ENCODE data around the gene IGSF23. TPM values are rescaled to one million over a fixed set of nuclear protein-coding genes. Genes with fewer than 3 reads are reported as not detected.

IGSF23 gene
- total and polyA plus RNA-seq, 2 of the 13 experiments (the other 11 are each of a cell fraction or from before 2014, with no cell fraction given) = 2.3 to 8.8 TPM

DNA sequence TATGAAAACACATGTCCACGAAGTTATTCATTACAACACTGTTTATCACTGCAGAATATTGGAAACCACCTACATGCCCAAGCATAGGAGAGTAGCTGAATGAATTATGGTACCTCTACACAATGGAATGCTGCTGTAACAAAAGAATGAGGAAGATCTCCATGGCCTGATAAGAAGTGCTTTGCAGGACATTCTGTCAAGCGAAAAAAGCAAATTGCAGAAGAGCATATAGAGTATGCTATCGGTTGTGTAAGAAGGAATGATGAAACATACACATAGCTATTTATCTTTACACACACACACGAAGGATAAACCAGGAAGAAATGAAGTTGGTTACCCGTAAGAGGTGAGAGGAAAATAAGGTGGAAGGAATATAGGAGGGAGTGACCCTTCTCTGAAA is 46.4 kb upstream of the IGSF23 start:
- no peak for TF ChIP-seq ZNF792 (CRISPR knock-in tag; IDR thresholded peaks at IDR 0.05)
- TF ChIP-seq ZNF577 (CRISPR knock-in tag; IDR thresholded peaks at IDR 0.05; ENCODE audit: borderline replicate concordance, low read depth) = no peak
- TF ChIP-seq ZNF446 (CRISPR knock-in tag; IDR thresholded peaks at IDR 0.05) = no peak
- no peak for TF ChIP-seq LCORL (IDR thresholded peaks at IDR 0.05)
- TF ChIP-seq LCORL (CRISPR knock-in tag; IDR thresholded peaks at IDR 0.05) = no peak
- peak; percentile 30; the same call in 1 of the 2 replicates for TF ChIP-seq CEBPB (IDR thresholded peaks at IDR 0.05; ENCODE audit: borderline replicate concordance, low read depth, low read length)
- 0 out of 2 replicates have a peak, but pooled peaks have one; percentile 17 for TF ChIP-seq GATAD2A (CRISPR knock-in tag; IDR thresholded peaks at IDR 0.05)
- TF ChIP-seq AGO1 (IDR thresholded peaks at IDR 0.05; ENCODE audit: low read depth, low read length, poor library complexity, severe bottlenecking) = no peak
- TF ChIP-seq MTA1 (CRISPR knock-in tag; IDR thresholded peaks at IDR 0.05; ENCODE audit: borderline replicate concordance) = no peak
- TF ChIP-seq, protein P1, sequence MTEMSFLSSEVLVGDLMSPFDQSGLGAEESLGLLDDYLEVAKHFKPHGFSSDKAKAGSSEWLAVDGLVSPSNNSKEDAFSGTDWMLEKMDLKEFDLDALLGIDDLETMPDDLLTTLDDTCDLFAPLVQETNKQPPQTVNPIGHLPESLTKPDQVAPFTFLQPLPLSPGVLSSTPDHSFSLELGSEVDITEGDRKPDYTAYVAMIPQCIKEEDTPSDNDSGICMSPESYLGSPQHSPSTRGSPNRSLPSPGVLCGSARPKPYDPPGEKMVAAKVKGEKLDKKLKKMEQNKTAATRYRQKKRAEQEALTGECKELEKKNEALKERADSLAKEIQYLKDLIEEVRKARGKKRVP (CRISPR knock-in tag; IDR thresholded peaks at IDR 0.05) = peak in 1 of 2 experiments; percentile 36; a peak in 1 of 4 replicates
- no peak for TF ChIP-seq SOX5 (CRISPR knock-in tag; IDR thresholded peaks at IDR 0.05; ENCODE audit: borderline replicate concordance)
- peak; percentile 93 for TF ChIP-seq ZNF12 (CRISPR knock-in tag; IDR thresholded peaks at IDR 0.05)
- Histone ChIP-seq H3K36me3 (replicated peaks in 1 of 2; ENCODE audit: control insufficient read depth in 1 of 2, insufficient read depth in 2 of 2, low read length in 2 of 2) (no peaks in the 10 kb centered on the region), H3K79me2 (ENCODE audit: insufficient read depth, low read length) (no peaks in the 10 kb centered on the region), H3K9ac (ENCODE audit: insufficient read depth, low read depth, low read length) (no peak overlapping the region), H3K9me3 (ENCODE audit: low read length) (no peaks in the 10 kb centered on the region), H2AFZ (ENCODE audit: low read length) (no peak overlapping the region), H3K4me3 (replicated peaks in 1 of 3; ENCODE audit: insufficient read depth in 1 of 3, low read depth in 2 of 3, low read length in 3 of 3) (no peak overlapping the region), H3K27ac (ENCODE audit: extremely low read length, insufficient read depth, low read length) (no peak overlapping the region), H3K27me3 (ENCODE audit: control insufficient read depth in 1 of 2, insufficient read depth in 2 of 2, low read length in 2 of 2) (no peaks in the 10 kb centered on the region), H4K20me1 (ENCODE audit: insufficient read depth, low read length) (no peaks in the 10 kb centered on the region), H3K4me2 (ENCODE audit: low read depth, low read length) (no peak overlapping the region), H3K4me1 (ENCODE audit: insufficient read depth, low read length) (peaks cover 19% of the 10 kb centered on the region)
- FAIRE-seq (peak; percentile 4), ATAC-seq (no peak), DNase-seq (ENCODE audit: low spot score) (no peak)
- ChIA-PET POLR2A (no interaction called here), CTCF (ENCODE audit: low intra/inter-chr PET ratio, low total read pairs) (no interaction called here)
- WGBS (ENCODE audit: low lambda C conversion rate) = 4% methylated on average over 5 of the region's 5 CpGs
- intact Hi-C loops (cut with micrococcal nuclease; ENCODE audit: unreplicated experiment) = no loop called here
- in situ Hi-C loops (cut with HindIII; ENCODE audit: extremely low pct_ligation_motif_present, low pct_unique_long_range_greater_than_20kb) = no loop called here
- BruUV-seq (replicated peaks) = no TSS peak
